WTC11 (cell line): ENCODE results near the gene EMSY. TPM values are rescaled to one million over a fixed set of nuclear protein-coding genes. Genes with fewer than 3 reads are reported as not detected.

Experiments used
- ATAC-seq: fragments of 200-7000 bp; cut with Tn5 transposase; 2 replicates; pipeline ENCODE4 v1.10.0; 2021; ENCODE audit warnings: mild to moderate bottlenecking, moderate library complexity
- CTCF ChIA-PET: fragments of 300-600 bp; sonication (Branson Sonifier 250); formaldehyde crosslinking; loops from one replicate; lab custom pipeline; 2021; ENCODE audit warnings: antibody characterized with exemption; lab: Charles Lee
- POLR2A ChIA-PET: fragments of 350-600 bp; sonication (Branson Sonifier 250); formaldehyde crosslinking; loops from one replicate; lab custom pipeline; 2021; ENCODE audit warnings: antibody characterized with exemption; lab: Charles Lee
- DNase-seq: peaks from one replicate; pipeline ENCODE4 v3.0.0; 2021; ENCODE audit warnings: low spot score
- H3K27ac Mint-ChIP-seq: 2 replicates; pipeline ENCODE4 v1.8.0; 2021; ENCODE audit warnings: mixed read lengths
- H3K27me3 Mint-ChIP-seq: 2 replicates; pipeline ENCODE4 v1.8.0; 2021; ENCODE audit warnings: low read depth, mild to moderate bottlenecking, moderate library complexity, mixed read lengths
- H3K36me3 Mint-ChIP-seq: 2 replicates; pipeline ENCODE4 v1.8.0; 2021; ENCODE audit warnings: mixed read lengths
- H3K4me1 Mint-ChIP-seq: 2 replicates; pipeline ENCODE4 v1.8.0; 2022; ENCODE audit warnings: mixed read lengths
- H3K4me3 Mint-ChIP-seq: 2 replicates; pipeline ENCODE4 v1.8.0; 2021; ENCODE audit warnings: mild to moderate bottlenecking, moderate library complexity, mixed read lengths
- H3K9me3 Mint-ChIP-seq: 2 replicates; pipeline ENCODE4 v1.8.0; 2021; ENCODE audit warnings: mixed read lengths
- CREB1 ChIP-seq: sonication (generic); formaldehyde crosslinking; IDR thresholded peaks from 2 replicates; pipeline ENCODE4 v1.8.0; 2023; ENCODE audit warnings: mild to moderate bottlenecking, missing genetic modification reagents
- IRF1 ChIP-seq: sonication (generic); formaldehyde crosslinking; IDR thresholded peaks from 2 replicates; pipeline ENCODE4 v1.8.0; 2023; ENCODE audit warnings: missing genetic modification reagents
- JAZF1 ChIP-seq: fragments of 250-450 bp; sonication (Bioruptor Pico); IDR thresholded peaks from 2 replicates; pipeline ENCODE4 v1.9.0; 2021; ENCODE audit warnings: moderate library complexity, mild to moderate bottlenecking, inconsistent platforms
- MAX ChIP-seq: sonication (generic); formaldehyde crosslinking; IDR thresholded peaks from 2 replicates; pipeline ENCODE4 v1.8.0; 2022; ENCODE audit warnings: mild to moderate bottlenecking, missing genetic modification reagents
- NR2C2 ChIP-seq: sonication (generic); formaldehyde crosslinking; IDR thresholded peaks from 2 replicates; pipeline ENCODE4 v1.8.0; 2022; ENCODE audit warnings: mild to moderate bottlenecking, missing genetic modification reagents
- PRDM15 ChIP-seq: sonication (generic); formaldehyde crosslinking; IDR thresholded peaks from 2 replicates; pipeline ENCODE4 v1.8.0; 2022; ENCODE audit warnings: missing genetic modification reagents
- RORB ChIP-seq: fragments of 250-450 bp; sonication (Bioruptor Pico); IDR thresholded peaks from 2 replicates; pipeline ENCODE4 v1.9.0; 2021; ENCODE audit warnings: mild to moderate bottlenecking
- SOX15 ChIP-seq: fragments of 250-450 bp; sonication (Bioruptor Pico); IDR thresholded peaks from 2 replicates; pipeline ENCODE4 v1.9.0; 2021; ENCODE audit warnings: mild to moderate bottlenecking
- ZBTB43 ChIP-seq: sonication (generic); formaldehyde crosslinking; IDR thresholded peaks from 2 replicates; pipeline ENCODE4 v1.8.1; 2023; ENCODE audit warnings: mild to moderate bottlenecking, missing genetic modification reagents
- ZNF138 ChIP-seq: sonication (generic); formaldehyde crosslinking; conservative IDR thresholded peaks from 2 replicates; pipeline ENCODE4 v1.8.1; 2022; ENCODE audit warnings: mild to moderate bottlenecking, moderate library complexity, missing genetic modification reagents
- ZNF232 ChIP-seq: sonication (generic); formaldehyde crosslinking; IDR thresholded peaks from 2 replicates; pipeline ENCODE4 v1.8.0; 2022; ENCODE audit warnings: mild to moderate bottlenecking, missing genetic modification reagents
- ZNF281 ChIP-seq: sonication (generic); formaldehyde crosslinking; IDR thresholded peaks from 2 replicates; pipeline ENCODE4 v1.8.0; 2023; ENCODE audit warnings: mild to moderate bottlenecking, missing genetic modification reagents
- ZNF532 ChIP-seq: fragments of 250-450 bp; sonication (Bioruptor Pico); IDR thresholded peaks from 2 replicates; pipeline ENCODE4 v1.9.0; 2021; ENCODE audit warnings: mild to moderate bottlenecking, borderline replicate concordance
- total RNA-seq: library from RNA; stranded (reverse); gene quantifications from 3 replicates; pipeline ENCODE4 v1.2.3, GENCODE V29; 2021

EMSY gene
- total RNA-seq, 1 experiment from 2014 or later = 31.1 TPM

GRCh38 chr11:76591416-76591815 is 146.6 kb downstream of the EMSY start:
- ATAC-seq (no peak), DNase-seq (no peak)
- H3K9me3 Mint-ChIP-seq = no peaks in the 10 kb centered on the region
- ChIA-PET POLR2A (no interaction called here), CTCF (interaction anchor here (0.5 to 0.6 kb wide), 2 partner anchors 96 to 386 kb away, joined by 3 to 4 read pairs; no protein-coding TSS in a partner anchor)
- H3K4me1 Mint-ChIP-seq = peaks cover 12% of the 10 kb centered on the region
- H3K36me3 Mint-ChIP-seq = no peaks in the 10 kb centered on the region
- no peak for TF ChIP-seq JAZF1 (CRISPR knock-in tag)
- TF ChIP-seq SOX15 (CRISPR knock-in tag) = no peak
- no peak for TF ChIP-seq ZBTB43
- TF ChIP-seq ZNF532 = no peak
- no peak for TF ChIP-seq ZNF232 (CRISPR knock-in tag)
- TF ChIP-seq PRDM15 = no peak
- TF ChIP-seq IRF1 = no peak
- no peak for TF ChIP-seq MAX (CRISPR knock-in tag)
- no peak for TF ChIP-seq NR2C2 (CRISPR knock-in tag)
- no peak for TF ChIP-seq ZNF138 (CRISPR knock-in tag)
- no peak for TF ChIP-seq RORB (CRISPR knock-in tag)
- TF ChIP-seq CREB1 (CRISPR knock-in tag) = no peak
- no peak for TF ChIP-seq ZNF281 (CRISPR knock-in tag)
- H3K27ac Mint-ChIP-seq = no peak overlapping the region
- H3K4me3 Mint-ChIP-seq = no peak overlapping the region
- H3K27me3 Mint-ChIP-seq = no peaks in the 10 kb centered on the region
